Measurements from ENCODE around the gene MOB3C.
A peak's percentile ranks its signal among the peaks of the same experiment; 100 is the strongest.

The MOB3C gene

DNA sequence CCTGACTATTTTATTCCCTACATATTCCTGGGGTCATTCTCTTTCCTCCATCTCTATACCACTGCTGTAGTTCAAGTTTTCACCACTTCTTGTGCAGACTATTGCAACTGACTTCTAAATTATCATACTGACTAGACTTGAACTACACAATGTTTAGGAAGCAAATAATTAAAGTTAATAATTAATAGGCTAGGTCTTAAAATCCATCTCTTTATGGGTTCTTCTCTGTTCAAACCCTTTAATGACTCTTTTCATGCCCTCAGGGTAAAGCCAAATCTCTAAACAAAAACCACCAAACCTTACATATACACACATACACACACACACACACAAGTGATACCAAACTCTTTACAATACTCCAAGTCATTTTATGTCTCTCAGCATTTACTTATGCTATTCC is 22.3 kb upstream of the MOB3C start:
- DNase-seq (ENCODE audit: low spot score), result peak; percentile 53

DNA sequence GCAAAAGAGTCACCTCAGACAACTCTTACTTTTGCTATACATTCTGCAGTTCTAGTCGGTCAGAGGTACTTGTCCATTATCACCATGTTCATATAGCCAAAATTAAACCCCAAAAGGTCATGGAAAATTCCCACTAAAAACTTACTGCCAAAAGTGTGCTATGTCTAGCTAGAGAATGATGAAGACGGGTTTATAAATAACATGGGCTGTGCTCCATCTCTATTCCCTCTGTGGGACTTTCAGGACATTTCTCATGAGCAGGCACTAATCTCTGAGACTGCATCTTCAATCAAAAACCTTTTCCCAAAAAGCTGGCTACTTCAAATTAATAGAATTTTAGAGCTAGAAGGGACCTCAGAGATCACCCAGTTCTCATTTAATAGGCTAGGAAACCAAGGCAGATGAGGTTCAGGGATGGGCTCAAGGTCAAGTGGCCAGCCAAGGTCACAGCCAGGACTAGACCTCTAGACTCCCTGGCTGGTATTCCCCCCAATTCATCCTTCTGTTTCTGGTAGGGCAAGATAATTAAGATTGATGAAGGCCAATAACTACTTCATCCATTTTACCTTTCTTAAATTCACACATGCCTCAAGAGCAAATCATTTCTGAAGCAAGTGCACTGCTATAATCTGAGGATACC is 21.0 kb upstream of the MOB3C start:
- DNase-seq (ENCODE audit: low spot score), result no peak

DNA sequence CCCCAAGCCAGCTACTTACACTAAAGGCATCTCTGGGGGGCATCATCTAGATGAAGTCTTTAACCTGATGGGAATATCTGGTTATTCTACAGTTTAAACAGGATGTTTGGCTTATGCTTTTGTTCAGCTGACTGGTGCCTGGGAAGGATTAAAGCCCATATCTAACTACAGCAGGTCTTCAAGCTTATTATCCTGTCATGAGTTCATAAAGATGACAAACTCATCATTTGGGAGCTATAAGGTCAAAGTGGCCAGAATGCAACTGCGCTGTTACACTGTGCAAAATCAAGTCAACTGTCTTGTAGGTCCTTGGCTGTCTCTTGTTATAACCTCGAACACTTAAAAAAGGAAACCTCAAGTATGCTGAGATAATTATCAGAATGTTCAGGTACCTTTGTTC is 18.6 kb upstream of the MOB3C start:
- no peak for DNase-seq (ENCODE audit: low spot score)

DNA sequence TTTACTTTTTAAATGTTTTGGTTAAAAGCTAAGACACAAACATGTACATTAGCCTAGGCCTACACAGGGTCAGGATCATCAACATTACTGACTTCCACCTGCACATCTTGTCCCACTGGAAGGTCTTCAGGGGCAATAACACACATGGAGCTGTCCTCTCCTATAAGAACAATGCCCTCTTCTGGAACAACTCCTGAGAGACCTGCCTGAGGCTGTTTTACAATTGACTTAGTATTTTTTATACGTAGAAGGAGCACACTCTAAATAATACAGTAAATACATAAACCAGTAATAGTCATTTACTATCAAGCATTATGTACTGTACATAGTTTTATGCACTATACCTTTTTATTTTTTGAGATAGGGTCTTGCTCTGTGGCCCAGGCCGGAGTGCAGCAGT is 14.1 kb upstream of the MOB3C start:
- no peak for DNase-seq (ENCODE audit: low spot score)

DNA sequence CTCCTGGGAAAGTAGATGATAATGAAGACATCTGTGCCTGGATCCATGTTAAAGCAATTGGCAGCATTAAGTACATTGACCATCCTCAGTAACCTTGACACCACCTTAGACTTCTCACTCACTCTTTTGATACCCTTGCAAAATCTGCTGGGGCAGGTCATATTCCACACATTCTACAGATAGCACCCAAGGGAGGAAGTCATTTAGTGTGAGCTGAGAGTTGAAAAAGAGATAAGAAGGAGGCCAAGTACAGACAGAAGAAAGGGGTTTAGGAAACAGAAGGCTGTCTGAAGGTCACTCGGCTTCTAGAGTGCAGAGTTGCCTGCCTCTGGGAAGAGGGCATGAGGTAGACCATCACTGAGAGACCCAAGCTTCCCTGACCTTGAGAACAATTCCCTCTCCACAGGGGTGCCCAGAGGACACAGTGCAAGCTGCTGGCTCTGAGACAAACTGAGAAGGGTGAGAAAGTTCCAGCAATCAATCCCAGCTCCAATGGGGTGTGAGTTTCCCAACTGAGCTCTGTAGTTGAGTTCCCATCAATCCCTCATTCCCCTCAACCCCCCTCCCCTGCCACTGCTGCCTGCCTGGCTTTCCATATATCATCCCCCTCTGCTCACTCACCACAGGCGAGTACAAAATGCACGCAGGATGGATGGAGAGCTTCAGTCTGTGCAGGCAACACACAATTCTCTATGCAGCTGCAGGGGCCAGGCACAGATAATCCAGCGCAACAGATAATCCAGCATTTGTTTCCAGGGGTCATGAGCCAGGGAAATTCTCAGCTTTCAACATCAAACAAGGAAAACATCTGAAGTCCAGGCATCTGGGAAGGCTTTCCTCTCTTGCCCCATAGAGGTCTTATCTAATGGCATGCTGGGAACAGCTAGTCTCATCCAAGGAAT is 7.4 kb upstream of the MOB3C start:
- DNase-seq (ENCODE audit: low spot score), result no peak

DNA sequence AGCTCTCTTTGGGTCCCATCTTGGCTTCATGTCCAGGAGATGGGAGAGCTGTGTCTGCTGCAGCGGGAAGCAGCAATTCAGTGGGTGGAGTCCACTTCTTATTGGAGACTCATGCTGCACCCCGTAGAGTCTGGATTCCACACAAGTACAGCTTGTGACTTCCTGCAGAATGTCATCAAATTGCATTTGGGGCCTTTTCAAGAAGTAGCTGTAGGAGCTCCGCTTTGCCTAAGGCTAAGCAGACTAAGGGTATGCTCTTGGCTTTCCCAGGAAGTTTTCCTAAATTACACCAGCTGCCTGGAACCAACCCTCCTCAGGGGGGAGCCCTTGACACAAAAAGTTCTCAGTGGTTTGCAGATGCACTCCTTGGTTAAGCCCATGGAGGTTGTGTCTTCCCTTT is 5.7 kb upstream of the MOB3C start:
- DNase-seq (ENCODE audit: low spot score), result peak; percentile 35

DNA sequence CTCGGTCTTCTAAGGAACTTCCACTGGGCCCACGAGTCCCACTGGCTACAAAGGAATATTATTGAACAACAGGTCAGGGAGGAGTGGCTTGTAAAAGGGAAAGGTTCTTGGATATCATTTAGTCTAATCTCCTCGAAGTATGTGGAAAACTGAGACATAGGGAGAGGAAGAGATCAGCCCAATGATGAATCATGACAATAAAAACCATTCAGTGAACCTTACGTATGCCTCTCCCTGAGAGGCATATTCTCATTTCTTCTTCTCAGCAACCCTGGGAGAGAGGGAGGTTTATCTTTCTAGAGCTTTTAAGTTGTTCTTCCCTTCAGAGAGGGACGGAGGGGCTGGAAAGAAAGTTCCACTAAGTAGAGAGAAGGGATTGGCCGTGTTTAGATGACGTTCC is 5.3 kb upstream of the MOB3C start:
- peak; percentile 49 for DNase-seq (ENCODE audit: low spot score)

DNA sequence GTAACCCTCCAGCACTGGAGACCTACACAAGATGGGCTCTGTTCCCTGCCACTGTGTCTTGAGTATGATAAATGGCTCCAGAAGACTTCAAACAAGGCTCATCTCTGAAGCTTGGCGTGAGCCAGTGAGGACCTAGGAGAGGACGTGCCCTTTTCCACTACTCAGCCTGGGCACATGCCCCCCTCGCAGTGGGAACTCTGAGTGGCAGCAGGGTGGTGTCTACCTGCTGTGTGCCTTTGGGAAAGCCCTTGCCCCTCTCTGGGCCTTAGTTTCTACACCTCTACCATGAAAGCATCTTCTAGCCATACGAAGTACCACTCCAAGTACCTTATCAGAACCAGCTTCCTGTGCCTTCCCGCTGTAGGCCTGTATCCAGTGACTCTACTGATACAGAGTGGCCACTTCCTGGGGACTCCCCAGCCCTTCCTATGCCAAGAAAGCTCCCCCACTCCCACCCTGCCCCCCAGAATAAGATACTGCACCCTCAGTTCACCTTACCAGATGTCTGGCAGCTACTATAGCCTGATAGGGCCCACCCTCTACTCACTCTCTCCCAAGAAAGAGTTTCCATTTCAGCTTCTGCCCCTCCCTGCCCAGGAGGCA is 3.1 kb upstream of the MOB3C start:
- no peak for DNase-seq (ENCODE audit: low spot score)

DNA sequence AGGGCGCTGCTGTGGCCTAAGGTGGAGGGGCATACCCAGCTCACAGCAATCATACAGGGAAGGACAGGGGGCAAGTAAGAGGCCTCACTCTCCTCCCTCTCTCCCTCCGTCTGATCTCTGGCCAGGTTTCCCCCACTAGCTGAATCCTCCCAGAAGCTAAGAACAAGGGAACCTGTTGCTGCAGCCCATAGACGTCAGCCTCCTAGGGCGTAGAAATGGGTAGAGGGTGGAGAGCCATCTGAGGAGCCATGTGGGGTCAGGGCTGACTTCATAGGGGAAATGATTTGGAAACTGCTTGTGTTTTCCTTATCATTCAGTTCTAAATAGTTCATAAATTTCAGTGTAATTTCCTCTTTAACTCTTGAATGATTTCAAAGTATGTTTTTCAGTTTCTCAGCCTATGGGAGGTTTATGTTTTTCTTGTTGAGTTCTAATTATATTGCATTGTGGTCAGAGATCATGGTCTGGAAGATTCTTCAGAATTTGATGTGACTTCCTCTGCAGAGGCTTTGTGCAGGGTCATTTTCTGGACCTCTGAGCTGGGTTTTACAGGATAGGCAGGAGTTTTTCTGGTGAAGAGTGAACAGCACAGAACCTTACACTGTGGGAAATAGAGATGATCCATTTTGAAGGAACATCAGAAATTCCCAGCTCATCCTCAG is 2.3 kb upstream of the MOB3C start:
- no peak for DNase-seq (ENCODE audit: low spot score)

DNA sequence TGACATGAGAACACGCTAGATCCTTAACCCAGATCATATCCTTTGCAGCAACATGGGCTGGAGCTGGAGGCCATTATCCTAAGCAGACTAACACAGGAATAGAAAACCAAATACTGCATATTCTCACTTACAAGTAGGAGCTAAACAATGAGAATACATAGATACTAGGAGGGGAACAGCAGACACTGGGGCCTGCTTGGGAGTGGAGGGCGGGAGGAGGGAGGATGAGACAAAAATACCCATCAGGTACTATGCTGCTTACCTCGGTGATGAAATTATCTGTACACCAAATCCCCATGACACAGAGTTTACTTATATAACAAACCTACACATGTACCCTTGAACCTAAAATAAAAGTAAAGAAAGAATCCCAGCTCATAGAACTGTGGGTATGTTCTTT is 1.2 kb upstream of the MOB3C start:
- DNase-seq (ENCODE audit: low spot score), result no peak

DNA sequence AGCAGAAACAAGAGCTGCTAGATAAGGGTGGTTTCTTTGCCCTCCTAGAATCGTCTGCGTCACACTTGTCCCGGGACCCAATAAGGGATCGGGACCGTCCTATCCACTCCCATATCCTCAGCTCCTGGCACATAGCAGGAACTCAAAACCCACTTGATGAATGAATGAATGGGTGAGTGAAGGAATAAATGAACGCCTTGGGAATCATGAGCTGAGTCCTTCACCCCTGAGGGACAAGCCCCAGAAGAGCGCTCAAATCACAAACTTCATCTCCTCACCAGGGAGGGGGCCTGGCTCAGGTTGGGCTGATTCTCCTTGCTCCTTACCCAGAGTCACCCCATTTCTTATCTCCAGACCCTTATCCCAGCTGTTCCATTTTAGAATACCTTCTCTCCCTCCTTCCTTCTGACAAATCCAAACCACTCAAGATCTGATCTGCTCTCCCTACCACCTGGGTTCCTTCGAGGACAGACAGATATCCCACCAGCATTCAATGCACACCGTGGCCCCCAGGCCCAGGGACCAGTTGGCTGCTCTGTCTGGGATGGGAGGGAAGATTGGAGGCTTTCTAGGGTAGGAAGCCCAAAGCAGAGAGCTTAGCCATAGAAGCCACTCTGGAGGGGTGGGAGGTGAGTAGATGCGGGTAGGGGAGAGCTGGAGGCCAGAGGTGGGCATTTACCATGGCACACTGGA is 643 bp upstream of the MOB3C start:
- no peak for DNase-seq (ENCODE audit: low spot score)

DNA sequence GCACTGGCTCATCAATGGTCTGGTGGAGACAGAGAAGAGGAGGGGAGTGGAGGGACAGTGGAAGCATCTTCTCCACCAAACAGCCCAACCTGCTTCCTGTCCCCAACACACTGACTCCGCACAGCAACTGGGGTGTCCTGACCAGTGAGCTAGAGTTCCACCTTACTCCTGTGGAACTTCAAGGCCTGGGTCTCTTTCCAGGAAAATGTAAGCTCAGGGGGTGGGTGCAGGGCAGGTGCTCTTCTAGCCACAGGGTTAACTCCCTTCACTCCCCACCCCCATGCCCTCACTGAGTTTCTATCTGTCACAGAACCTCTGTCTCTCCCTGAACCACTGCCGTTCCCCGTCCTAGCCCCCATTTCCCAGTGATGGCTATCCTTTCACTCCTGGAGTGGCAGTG is 876 bp downstream of the MOB3C start:
- DNase-seq (ENCODE audit: low spot score), result no peak

DNA sequence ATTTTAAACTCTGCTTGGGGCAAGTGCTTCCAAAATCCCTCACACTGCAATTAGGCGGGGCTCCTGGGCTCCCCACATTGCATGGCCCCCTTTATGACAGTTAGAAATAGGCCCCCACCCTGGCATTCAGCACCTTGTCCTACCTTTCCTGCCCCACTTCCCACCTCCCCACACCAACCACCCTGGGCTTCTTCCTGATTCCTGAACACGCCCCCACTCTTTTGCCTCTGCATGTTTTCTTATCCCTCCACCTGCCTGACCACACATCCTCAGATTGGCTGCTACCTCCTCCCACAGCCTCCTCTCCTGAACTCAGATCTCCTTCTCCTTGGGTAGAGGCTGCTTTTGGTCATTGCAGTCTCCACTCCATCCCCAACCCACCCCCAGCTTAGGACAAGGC is 1.5 kb downstream of the MOB3C start:
- DNase-seq (ENCODE audit: low spot score), result no peak

DNA sequence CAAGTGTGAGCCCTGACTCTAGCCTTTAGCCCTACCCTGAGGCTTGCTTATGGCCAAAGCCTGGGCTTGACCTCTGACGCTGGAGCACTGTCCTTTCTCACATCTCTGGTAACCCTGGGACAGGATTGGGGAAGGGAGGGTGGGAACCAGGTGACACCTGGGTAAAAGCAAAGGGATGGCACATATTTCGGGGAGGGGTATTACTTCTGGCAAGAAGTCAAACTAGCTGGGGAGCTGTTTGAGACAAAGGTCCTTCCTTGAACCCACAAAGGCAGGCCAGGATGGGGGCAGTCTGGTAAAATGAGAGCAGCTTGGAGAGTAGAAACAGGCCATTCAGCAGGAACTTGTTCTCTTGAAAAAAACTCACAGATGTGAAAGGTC is 2.0 kb downstream of the MOB3C start:
- DNase-seq (ENCODE audit: low spot score), result no peak

DNA sequence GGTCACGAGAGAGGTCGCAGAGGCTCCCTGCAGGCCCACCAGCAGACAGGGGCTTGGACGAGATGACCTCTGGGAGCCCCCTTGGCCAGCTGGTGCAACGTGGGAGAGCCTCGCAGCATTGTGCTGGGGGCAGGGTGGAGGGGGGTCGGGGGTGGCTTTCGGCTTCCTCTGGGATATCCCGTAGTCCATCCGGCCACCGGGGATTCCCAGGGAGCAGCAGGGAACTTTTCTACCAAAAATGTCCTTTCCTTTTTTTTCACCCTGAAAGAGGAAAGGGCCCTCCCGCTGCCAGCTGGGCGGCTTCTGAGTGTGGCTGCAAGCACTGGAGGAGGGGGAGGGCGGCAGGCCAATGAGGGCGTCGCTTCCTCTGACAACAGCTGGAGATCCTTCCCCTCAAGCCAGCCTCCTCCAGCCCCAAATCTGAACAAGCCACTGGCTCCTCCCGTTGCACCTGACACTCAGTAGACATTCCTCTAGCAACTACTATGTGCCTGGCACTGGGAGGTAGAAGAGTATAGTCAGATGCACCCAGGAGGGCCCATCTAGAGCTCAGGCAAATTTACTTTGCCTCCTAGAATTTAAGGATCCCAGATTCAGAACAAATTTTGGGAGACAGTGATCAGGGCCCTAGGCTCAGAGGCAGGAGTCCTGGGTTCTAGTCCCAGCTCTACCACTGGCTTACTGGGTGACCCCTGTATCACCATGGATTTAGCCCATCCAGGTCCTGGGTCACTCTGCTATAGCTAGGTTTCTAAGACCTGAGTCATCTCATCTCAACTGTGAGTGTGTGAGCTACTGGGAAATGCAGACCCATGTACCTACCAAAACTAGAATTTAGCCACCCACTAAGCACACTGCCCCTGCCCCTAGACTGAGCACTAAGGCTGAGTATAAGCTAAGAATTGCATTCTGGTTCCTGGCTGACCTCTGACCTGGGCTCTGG is 2.7 kb downstream of the MOB3C start:
- DNase-seq (ENCODE audit: low spot score), result no peak

DNA sequence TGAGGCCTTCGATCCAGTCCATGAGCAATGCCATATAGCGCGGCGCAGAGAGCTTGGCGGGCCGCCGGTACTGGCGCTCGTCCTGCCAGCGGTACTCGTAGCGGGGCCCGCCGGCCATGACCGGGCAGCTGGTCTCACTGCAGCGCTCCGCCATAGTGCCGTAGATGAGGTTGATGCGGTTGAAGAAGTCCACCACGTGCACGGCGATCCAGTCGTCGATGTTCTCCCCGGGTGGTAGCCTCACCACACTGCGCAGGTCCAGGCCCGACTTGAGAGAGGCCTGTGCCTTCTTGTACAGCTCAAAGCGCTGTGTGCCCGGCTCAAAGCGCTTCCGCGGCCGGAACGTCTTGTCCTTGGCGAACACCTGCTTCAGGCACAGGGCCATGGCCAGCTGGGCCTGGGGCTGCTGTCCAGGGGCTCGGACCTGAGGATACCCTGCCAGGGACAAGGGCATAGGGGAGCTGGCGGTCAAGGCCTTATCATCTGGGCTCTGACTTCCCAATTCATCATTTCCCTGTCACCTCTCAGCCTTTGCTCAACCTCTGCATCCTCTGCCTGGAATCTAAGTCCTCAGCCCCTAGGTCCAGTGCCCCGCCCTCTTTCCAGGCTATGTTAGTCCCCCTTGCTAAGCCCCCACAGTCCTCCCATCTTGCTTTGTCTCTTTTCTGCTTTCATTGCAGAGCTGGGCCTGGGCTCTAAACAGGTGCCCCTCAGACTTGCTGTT is 3.5 kb downstream of the MOB3C start:
- DNase-seq (ENCODE audit: low spot score), result no peak

DNA sequence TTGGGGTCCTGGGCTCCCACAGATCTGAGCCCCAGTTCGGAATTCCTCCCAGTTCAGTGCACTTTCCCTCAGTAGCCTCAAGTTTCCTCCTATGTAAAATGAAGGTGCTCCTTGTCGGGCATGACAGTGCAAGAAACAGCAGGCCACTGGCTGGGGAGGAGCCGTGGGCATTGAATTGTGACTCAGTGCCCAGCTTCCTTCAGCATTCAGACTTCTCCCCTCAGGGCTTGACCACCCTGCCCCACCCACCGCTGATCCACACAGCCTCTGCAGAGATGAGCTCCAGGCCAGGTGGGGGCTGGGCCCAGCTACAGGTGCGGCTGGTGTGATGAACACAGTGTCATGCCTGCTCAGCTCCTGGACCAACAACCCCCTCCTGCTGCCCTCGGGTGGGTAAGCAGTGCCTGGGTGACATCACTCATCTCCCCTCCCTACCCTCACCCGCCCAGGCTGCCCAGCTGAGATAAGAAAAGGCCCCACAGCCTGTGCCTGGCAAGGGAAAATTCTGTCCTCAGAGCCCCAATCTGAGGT is 4.9 kb downstream of the MOB3C start:
- DNase-seq (ENCODE audit: low spot score), result peak; percentile 62

DNA sequence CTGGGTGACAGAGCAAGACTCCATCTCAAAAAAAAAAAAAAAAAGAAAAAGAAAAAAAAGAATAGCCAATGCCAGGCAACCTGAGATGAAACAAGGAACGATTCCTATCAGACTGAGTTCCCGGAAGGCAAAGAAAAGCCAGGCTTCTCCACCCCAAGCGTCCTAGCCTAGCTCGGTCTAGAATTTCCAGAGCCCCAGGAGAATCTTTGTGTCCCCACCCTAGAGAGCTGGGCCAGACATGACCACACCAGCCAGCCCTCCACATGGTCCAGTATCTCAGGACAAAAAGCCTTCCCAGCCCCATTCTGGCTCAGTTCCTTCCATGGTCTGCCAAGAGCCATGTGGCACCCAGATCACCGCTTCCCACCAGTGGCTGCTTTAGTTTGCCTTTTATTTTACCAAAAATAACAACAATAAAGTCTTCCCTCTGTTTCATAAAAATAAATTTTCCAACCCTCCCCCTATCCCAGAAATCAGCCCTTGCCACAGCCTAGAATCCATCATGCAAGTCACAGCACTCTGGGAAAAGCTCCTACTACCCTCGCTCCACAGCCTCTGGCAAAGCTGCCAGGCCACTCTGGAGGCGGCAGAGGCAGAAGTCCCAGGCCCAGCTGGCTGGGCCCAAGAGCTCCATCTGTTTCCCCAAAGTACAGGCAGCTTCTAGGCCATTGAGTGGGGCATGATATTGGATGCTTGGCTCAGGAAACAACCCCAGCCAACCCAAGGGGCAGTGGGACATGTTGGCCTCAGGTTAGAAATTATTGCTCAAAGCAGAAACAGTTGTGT is 9.1 kb downstream of the MOB3C start:
- no peak for DNase-seq (ENCODE audit: low spot score)

DNA sequence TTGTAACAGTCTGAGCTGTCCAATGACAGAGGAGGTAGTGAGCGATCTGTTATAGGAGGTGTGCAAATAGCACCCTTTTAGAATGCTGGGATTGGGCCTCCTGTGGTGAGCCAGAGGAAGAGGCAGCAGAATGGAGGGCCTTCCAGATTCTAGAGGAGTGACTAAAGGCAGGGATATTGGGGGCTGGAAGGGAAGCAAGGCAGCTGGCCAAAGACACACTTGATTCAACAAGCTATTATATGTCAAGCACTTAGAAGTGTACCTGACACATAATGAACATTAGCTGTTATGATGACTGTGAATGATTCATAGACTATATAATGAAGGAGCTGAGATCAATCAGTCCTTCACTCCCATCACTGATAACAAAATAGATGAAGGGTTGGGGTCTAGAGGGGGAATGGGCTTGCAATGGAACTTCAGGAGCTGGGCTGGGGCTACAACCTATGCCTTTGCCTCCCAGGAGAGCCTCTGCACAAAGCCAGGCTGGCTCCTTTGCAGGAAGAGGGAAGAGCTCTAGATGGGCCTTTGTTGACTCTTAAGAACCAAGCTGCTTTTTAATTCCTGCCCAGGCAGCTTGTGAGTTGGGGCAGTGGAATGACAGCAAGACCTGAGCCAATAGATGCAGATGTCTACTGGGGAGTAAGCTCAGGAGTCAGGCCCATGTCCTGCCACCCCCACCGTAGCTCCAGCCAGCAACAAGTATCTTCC is 10.2 kb downstream of the MOB3C start:
- DNase-seq (ENCODE audit: low spot score), result no peak

Data from LoVo (cell line).